GM23338 (cell line): ENCODE results near the gene TOR3A. TPM values are rescaled to one million over a fixed set of nuclear protein-coding genes. Genes with fewer than 3 reads are reported as not detected.

Experiments used
- ATAC-seq: fragments of 200-7000 bp; cut with Tn5 transposase; 3 replicates; pipeline ENCODE4 v1.9.1; 2020
- DNase-seq: peaks from one replicate; pipeline ENCODE4 v3.0.0-alpha.2; 2015; ENCODE audit warnings: low spot score
- H2AFZ ChIP-seq: fragments of 200-600 bp; sonication (generic); 2 replicates; pipeline ENCODE4 v1.8.0; 2016; ENCODE audit warnings: antibody characterized with exemption, mild to moderate bottlenecking, moderate library complexity
- H3F3A ChIP-seq: fragments of 200-600 bp; sonication (generic); replicated peaks from 2 replicates; pipeline ENCODE4 v1.8.0; 2017; ENCODE audit warnings: antibody characterized with exemption, mixed run types, low read depth
- H3K27ac ChIP-seq: fragments of 200-600 bp; sonication (generic); 2 replicates; pipeline ENCODE4 v1.6.1; 2016; ENCODE audit warnings: low read depth
- H3K27me3 ChIP-seq: fragments of 200-600 bp; sonication (generic); 2 replicates; pipeline ENCODE4 v1.8.0; 2016; ENCODE audit warnings: mild to moderate bottlenecking, mixed run types, moderate library complexity; ENCODE audit not compliant: insufficient read depth
- H3K36me3 ChIP-seq: fragments of 200-600 bp; sonication (generic); 2 replicates; pipeline ENCODE4 v1.8.0; 2016; ENCODE audit warnings: mild to moderate bottlenecking; ENCODE audit not compliant: insufficient read depth
- H3K4me1 ChIP-seq: fragments of 200-600 bp; sonication (generic); 2 replicates; pipeline ENCODE4 v1.8.0; 2016; ENCODE audit warnings: mild to moderate bottlenecking, moderate library complexity; ENCODE audit not compliant: insufficient read depth
- H3K4me2 ChIP-seq: fragments of 200-600 bp; sonication (generic); 2 replicates; pipeline ENCODE4 v1.7.1; 2017; ENCODE audit warnings: mixed run types
- H3K4me3 ChIP-seq: fragments of 200-600 bp; sonication (generic); 2 replicates; pipeline ENCODE4 v1.6.1; 2016; ENCODE audit warnings: mixed run types
- H3K79me2 ChIP-seq: fragments of 200-600 bp; sonication (generic); replicated peaks from 2 replicates; pipeline ENCODE4 v1.8.0; 2017; ENCODE audit warnings: mild to moderate bottlenecking; ENCODE audit not compliant: insufficient read depth
- H3K9me2 ChIP-seq: fragments of 200-600 bp; sonication (generic); 2 replicates; pipeline ENCODE4 v1.8.0; 2017; ENCODE audit not compliant: insufficient read depth
- H4K20me1 ChIP-seq: fragments of 200-600 bp; sonication (generic); replicated peaks from 2 replicates; pipeline ENCODE4 v1.8.0; 2017; ENCODE audit warnings: mild to moderate bottlenecking; ENCODE audit not compliant: insufficient read depth
- H3K27ac Mint-ChIP-seq: 2 replicates; pipeline ENCODE4 v1.8.0; 2020; ENCODE audit warnings: inconsistent platforms, mild to moderate bottlenecking, moderate library complexity, mixed read lengths
- H3K27me3 Mint-ChIP-seq: 3 replicates; pipeline ENCODE4 v1.8.0; 2022; ENCODE audit warnings: low read depth, mild to moderate bottlenecking, moderate library complexity, mixed read lengths, inconsistent platforms; ENCODE audit not compliant: insufficient read depth, poor library complexity
- H3K36me3 Mint-ChIP-seq: 3 replicates; pipeline ENCODE4 v1.8.0; 2021; ENCODE audit warnings: low read depth, mild to moderate bottlenecking, inconsistent platforms, moderate library complexity, mixed read lengths
- H3K4me1 Mint-ChIP-seq: 3 replicates; pipeline ENCODE4 v1.8.0; 2020; ENCODE audit warnings: mild to moderate bottlenecking, inconsistent platforms, mixed read lengths
- H3K4me3 Mint-ChIP-seq: 3 replicates; pipeline ENCODE4 v1.8.0; 2021; ENCODE audit warnings: moderate library complexity, mild to moderate bottlenecking, inconsistent platforms, mixed read lengths
- H3K9me3 Mint-ChIP-seq: 3 replicates; pipeline ENCODE4 v1.8.0; 2020; ENCODE audit warnings: moderate library complexity, mild to moderate bottlenecking, inconsistent platforms, mixed read lengths
- JUNB ChIP-seq: IDR thresholded peaks from one replicate; pipeline ENCODE4 v1.6.1; 2016; ENCODE audit warnings: antibody characterized with exemption; ENCODE audit not compliant: unreplicated experiment
- NANOG ChIP-seq: IDR thresholded peaks from 2 replicates; pipeline ENCODE4 v1.6.1; 2016; ENCODE audit warnings: antibody characterized with exemption, borderline replicate concordance
- POLR2AphosphoS5 ChIP-seq: IDR thresholded peaks from 2 replicates; pipeline ENCODE4 v1.6.1; 2016; ENCODE audit warnings: antibody characterized with exemption, low read depth
- STAT1 ChIP-seq: IDR thresholded peaks from one replicate; pipeline ENCODE4 v1.6.1; 2016; ENCODE audit warnings: antibody characterized with exemption; ENCODE audit not compliant: unreplicated experiment
- ZNF462 ChIP-seq: fragments of 250-450 bp; sonication (Bioruptor Pico); IDR thresholded peaks from 2 replicates; pipeline ENCODE4 v1.5.0; 2020; ENCODE audit warnings: mild to moderate bottlenecking, moderate library complexity
- polyA plus RNA-seq: library from polyadenylated mRNA; unstranded; fragments of >200 nt; fragmentation: Nextera tagmentation; extraction: Ambion mirVana; gene quantifications from 2 replicates; pipeline ENCODE4 v1.2.1, GENCODE V29; 2016
- total RNA-seq: library from RNA; depleted of rRNA; stranded (reverse); fragments of >200 nt; shearing (Covaris generic); gene quantifications from 2 replicates; pipeline ENCODE4 v1.2.3, GENCODE V29; 2014

Gene TOR3A
- total and polyA plus RNA-seq, 2 experiments from 2014 or later, result 11.2 to 57.6 TPM

GRCh38 chr1:179043266-179043665 is 38.6 kb upstream of the TOR3A start:
- TF ChIP-seq NANOG (no peak), ZNF462 (CRISPR knock-in tag) (no peak), STAT1 (no peak)
- Mint-ChIP-seq H3K27me3 (peaks cover 7% of the 10 kb centered on the region), H3K27ac (no peak overlapping the region), H3K36me3 (peaks cover 34% of the 10 kb centered on the region; the same call in 2 of the 3 replicates), H3K9me3 (peaks cover 21% of the 10 kb centered on the region), H3K4me3 (no peak overlapping the region), H3K4me1 (peaks cover 11% of the 10 kb centered on the region)
- no peak overlapping the region for H3K4me3 ChIP-seq
- peaks cover 4% of the 10 kb centered on the region; the same call in 1 of the 2 replicates for H3K4me1 ChIP-seq
- no peak overlapping the region for H3K4me2 ChIP-seq
- DNase-seq (no peak), ATAC-seq (no peak)
- H3K79me2 ChIP-seq, result peaks cover 46% of the 10 kb centered on the region
- H3K27me3 ChIP-seq, result no peaks in the 10 kb centered on the region
- H2AFZ ChIP-seq, result no peak overlapping the region
- H3K36me3 ChIP-seq, result no peaks in the 10 kb centered on the region
- no peak overlapping the region for H3K27ac ChIP-seq
- H3K9me2 ChIP-seq, result no peaks in the 10 kb centered on the region
- H4K20me1 ChIP-seq, result no peaks in the 10 kb centered on the region
- no peaks in the 10 kb centered on the region for H3F3A ChIP-seq

GRCh38 chr1:179043907-179044306 is 38.0 kb upstream of the TOR3A start:
- Mint-ChIP-seq H3K4me1 (peaks cover 5% of the 10 kb centered on the region), H3K27ac (no peak overlapping the region), H3K4me3 (no peak overlapping the region), H3K27me3 (peaks cover 7% of the 10 kb centered on the region), H3K9me3 (peaks cover 21% of the 10 kb centered on the region), H3K36me3 (peaks cover 33% of the 10 kb centered on the region; the same call in 2 of the 3 replicates)
- Histone ChIP-seq H3K4me2 (no peak overlapping the region), H3K36me3 (no peaks in the 10 kb centered on the region), H3K4me3 (no peak overlapping the region), H3K27me3 (no peaks in the 10 kb centered on the region), H3F3A (no peaks in the 10 kb centered on the region), H4K20me1 (no peaks in the 10 kb centered on the region), H3K9me2 (no peaks in the 10 kb centered on the region), H3K27ac (no peak overlapping the region), H2AFZ (no peak overlapping the region), H3K79me2 (peaks cover 39% of the 10 kb centered on the region), H3K4me1 (no peaks in the 10 kb centered on the region)
- TF ChIP-seq POLR2AphosphoS5 (no peak), STAT1 (no peak), JUNB (no peak)
- DNase-seq, result no peak
- no peak for ATAC-seq
